NOMO-1 treated with dmso at 0.1 percent for 144 hours (cell line): ENCODE data around the gene ARHGEF4.

Source experiments
- DNase-seq: peaks from one replicate; lab custom pipeline; 2025; ENCODE audit not compliant: unreplicated experiment; lab: John Stamatoyannopoulos, UW

ARHGEF4 gene

DNA sequence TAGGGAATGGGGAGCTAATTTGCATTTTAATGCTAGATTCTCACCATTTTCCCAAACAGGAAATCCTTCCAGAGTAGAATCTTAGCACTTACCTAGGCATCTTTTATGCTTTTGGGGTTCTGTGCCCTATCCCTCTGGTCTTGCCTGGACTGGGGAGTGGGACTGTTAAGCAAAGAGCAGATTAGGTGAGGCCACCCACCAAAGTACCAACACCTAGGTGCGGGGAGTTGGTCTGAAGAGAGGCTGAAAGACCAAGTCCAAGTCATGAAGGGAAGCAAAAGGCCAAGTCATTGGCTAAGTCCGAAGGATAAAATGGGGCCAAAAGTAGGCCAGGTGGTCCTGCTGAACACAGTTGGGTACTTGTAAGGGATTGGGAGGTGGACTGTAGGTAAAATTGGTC lies 169.8 kb downstream of the ARHGEF4 start:
- no peak for DNase-seq

DNA sequence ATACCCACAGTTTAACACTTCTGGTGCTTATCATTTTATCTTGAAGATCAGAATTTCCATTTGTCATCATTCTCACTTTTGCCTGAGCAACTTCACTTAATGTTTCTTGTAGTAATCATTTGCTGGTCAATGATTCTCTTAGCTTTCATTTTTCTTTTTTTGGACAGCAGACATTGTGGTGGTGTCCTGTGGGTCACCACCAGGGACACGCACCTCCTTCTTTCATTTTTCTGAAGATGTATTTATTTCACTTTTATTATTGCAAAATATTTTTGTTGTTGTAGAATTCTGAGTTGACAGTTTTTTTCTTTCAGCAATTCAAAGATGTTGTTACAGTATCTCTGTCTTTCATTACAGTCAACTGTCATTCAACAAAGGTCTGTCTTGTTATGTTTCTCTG lies 172.3 kb downstream of the ARHGEF4 start:
- no peak for DNase-seq

DNA sequence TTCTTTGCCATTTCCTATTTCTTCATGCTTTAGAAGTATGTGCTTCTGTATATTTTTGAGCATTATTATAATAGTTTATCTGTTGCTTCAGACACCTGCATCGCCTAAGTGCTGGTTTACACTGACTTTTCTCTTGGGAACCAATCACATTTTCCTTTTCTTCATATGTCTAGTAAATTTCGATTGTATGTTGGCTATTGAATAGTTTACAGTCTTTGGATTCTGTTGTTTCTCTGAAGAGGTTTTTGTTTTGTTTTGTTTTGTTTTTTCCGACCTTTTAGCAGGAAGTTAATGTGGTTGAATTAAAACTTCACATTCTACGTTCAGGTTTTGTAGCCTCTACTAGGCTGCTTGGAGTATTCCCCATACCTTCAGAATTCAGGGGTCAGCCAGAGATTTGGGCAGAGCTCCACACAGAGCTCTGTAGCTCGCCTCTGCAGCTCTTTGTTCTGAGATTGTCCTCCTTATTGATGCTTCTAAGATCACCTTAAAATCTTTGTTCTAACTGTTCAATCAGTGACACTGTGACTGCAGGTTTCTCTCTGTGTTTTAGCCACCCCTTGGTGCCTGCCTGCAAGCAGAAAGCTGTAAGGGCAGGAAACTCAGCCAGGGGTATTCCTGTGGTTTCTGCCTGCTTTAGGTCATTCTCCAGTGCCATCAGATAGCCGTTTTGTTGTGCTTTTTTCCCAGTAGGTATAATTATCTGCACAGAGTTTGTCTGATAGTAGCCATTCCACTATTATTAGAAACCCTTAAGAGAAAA lies 173.2 kb downstream of the ARHGEF4 start:
- no peak for DNase-seq

DNA sequence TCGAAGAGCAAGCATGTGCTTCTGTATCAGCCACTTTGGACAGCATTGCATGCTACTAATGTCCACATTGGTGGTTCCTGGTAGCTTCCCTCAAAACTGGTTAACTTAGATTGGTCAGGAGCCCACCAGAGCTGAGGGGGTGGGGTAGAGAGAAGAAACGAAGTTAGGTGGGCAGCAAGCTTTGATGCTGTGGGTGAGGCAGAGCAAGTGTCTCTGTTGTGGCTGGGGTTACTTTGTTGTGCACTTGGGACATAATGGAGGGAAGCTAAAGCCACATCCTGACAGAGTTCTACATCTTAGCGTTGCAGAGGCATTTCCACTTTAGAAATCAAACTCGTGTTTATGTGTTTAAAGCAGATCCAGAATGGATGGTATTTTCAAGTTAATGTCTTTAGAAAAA lies 173.9 kb downstream of the ARHGEF4 start:
- no peak for DNase-seq

DNA sequence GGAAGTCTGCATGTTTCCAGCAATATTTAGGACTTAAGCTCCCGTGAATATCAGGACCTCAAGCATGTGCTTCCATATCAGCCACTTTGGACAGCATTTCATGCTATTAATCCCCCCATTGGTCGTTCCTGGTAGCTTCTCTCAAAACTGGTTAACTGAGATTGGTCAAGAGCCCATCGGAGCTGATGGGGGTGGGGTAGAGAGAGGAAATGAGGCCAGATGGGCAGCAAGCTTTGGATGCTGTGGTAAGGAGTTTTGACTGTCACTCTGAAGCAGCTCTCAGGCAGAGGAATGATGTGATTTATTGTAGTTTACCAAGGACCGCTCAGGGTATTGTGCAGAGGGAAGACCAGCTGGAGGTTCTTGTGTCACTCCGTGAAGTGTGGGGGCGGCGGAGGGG lies 174.8 kb downstream of the ARHGEF4 start:
- no peak for DNase-seq

DNA sequence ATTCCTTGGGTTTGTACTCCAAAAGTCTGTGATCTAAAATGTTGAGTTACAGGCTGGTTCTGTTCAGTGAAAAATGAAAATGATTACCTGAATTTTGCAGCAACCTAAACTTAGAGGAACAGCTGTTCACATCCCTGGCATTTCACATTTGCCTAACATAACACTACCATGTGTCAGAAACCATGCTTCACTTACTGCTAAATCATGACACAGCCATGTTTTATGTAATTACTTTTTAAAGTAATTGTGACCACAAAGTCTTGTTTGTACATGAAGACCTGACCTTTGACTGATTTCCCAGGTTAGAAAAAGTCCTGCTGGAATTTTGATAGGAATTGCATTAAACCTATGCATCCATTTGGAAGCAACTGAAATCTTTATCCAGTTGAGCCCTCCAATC lies 177.4 kb downstream of the ARHGEF4 start:
- DNase-seq: no peak

DNA sequence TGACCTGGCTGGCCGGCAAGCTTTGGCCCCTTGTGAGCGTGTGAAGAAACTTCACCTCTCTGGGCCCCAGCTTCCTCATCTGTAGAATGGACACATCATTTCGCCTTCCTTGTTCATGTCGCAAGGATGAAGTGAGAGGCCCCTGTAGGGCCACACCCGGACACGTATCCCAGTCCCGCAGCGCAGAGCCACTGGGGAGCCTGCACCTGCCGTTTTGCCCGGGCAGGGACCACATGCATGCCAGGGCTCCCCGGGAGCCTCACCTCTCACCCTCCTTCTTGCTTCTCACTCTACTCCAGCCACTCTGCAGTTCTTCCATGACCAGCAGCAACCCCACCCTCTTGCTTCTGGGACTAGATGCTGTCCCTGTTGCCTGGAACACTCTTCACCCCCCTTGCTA lies 179.1 kb downstream of the ARHGEF4 start:
- no peak for DNase-seq

DNA sequence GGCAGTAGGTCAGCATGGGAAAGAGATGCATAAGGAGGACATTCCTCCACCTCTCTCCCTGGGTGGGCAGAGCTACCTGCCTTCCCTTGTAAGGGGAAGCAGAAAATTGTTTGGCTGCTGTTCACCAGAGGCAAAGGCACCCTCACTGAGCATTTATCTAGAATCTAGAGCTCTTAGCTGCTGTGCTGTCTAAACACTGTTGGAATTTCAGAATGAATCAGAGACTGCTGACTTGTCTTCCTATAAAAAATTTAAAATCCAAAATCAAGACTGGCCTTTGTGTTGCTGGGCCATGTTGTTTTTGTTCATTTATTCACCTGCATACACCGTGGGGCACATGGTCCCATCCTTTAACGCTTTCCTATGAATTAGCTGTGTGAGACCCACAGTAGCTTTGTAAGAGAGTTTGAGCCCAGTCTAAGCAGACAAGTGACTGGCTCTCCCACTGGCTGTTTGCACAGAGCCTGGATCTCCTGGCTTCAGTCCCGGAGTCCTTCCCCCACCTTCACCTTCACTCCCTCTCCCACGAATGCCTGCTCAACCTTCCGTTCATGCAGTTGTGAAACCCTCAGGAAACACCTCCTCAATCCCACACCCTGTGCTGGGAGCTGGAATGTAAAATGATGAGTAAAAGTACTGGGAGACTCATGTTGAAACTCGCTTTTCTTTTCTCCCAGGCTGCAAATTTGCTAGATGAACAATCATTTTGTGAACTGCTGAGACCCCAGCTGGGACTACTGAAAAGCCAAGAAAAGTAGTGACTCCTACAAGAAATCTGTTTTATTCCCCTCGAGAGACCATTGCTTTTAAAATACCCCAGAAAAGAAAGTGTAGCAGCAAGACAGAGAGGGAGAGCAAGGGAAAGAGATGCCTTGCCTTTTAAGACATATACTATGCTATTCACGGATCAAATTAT lies 180.4 kb downstream of the ARHGEF4 start:
- DNase-seq: no peak

DNA sequence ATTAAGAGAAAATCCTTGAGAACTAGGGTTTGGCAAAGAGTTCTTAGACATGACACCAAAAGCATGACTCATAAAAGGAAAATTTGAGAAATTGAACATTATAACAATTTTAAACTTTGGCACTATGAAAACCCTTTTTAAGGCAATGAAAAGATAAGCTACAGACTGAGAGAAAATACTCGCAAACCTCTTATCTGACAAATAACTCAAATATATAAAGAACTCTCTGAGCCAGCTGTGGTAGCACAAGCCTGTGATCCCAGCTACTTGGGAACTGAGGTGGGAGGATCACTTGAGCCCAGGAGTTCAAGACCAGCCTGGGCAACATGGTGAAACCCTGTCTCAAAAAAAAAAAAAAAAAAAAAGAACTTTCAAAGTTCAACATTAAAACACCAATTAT lies 186.0 kb downstream of the ARHGEF4 start:
- no peak for DNase-seq

DNA sequence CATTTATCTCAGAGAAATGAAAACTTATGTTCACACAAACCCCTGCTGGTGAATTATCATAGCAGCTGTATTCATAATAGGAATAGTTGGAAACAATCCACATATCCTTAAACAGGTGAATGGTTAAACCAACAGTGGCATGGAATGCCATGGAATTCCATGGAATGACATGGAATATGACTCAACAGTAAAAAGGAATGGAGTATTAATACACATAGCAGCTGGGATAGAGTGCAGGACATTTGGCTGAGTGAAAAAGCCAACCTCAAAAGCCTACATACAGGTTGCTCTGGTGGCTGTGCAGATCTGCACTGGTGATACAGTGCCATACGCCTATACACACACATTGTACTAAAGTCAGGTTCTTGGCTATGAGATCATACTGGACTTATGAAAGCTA lies 187.0 kb downstream of the ARHGEF4 start:
- no peak for DNase-seq

DNA sequence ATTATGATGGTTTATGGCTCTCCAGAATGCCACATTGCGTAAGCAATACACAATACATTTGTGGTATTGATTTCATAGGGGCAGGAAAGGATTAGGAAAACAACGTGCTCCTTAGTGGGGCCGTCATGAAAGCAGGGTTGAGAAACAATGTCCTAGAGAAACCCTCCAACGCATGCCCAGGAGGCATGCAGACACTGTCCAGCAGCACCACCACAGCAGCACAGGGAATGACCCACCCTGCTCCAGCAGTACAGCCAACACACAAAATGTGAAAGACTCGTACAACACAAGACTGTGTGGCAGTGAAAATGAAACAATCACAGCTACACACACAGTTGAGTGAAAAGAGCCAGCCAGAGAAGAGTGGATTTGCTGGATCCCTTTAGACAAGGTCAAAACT lies 190.2 kb downstream of the ARHGEF4 start:
- no peak for DNase-seq

DNA sequence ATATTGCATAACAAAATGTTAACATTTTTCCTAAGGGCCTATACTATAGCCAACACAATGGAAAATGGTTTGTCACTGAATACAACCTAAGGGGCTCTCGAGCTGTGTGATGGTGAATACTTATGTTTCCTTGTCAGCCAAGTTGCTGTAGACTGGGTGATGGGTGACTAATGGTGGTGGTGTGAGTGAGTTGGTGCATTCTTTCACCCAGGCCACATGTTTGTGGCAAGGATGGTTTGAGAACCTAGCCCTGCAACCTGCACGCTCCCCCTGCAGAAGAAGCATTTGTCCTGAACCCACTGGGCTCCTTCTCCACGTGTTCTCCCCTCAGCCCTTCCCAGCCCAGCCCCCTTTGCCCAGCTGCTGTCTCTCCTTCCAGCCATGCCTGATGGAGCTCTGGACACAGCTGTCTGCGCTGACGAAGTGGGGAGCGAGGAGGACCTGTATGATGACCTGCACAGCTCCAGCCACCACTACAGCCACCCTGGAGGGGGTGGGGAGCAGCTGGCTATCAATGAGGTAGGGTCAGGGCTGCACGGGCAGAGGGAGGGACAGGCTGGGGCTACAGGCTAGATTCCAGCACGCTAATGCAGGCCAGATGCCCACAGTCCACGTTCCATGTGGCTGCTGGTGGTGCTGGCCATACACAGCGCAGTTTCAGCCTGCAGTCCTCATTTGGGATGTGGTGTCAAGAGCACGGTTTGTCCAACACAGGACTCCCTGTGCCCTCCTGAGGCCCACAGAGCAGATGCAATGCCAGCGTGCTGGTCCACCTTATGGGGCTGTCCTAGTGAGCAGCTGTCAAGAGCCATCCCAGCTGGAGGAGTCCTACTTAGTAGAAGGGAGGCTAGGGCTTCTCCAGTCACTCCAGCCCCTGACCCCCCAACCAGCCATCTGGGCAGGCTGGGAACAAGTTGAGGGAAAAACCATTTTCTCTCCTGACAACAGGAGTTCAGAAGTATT lies 191.1 kb downstream of the ARHGEF4 start:
- DNase-seq: no peak

DNA sequence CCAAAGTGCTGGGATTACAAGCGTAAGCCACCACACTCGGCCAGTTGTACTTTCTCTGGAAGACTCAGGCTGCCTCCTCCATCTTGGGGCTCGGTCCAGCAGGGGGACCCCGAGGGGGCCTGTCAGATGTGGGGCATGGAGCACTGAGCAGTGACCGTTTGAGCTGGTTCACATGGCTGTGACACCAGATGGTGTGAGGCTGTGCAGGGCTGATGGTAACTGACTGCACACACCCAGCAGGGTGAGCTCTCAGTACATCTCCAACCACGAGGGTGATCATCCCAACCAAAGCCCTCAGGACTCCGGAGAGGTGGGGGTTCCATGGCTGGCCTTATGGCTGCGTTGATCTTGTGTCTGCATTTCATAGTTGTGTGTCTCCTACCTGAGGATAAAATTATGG lies 193.1 kb downstream of the ARHGEF4 start:
- no peak for DNase-seq

DNA sequence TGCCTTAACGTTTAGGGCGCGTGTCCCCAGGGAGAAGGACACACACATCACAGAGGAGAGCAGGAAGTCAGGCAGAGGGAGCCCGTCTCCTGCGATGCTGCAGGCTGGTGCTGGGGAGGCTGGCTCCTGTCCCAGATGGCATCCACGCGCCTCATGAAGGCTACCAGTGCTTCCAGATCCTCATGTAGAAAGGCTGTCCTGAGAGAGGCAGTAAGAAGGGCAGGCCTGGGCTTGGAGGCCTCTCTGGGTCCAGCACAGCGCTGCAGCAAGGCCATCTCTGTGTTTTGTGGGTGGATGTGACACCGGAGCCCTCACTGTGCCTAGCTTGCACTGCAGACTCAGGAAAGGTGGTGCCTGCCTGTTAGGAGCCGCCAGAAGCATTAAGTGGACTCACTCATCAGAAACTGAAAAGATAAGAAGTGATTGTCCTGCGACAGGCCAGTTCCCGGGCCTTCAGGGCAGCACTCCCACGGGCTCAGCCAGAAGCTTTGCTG lies 193.8 kb downstream of the ARHGEF4 start:
- DNase-seq: no peak

DNA sequence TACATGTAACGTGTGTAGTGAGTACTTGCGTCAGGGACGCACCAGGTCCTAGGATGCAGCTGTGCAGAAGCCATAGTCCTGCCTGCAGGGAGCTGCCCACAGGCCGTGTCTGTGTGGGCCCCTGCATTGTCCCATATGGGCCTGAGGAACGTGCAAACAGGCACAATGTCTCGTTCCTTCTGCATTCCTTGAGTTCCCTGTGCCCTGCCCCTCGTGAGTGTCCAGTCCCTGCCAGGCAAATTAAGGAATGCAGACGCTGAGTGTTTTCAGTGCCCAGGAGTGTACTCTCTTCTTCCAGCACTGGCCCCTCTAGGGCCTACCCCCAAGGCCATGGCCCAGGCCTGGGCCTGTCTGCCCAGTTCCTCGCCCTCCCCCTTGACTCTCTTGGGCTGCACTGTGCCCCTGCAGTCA lies 194.7 kb downstream of the ARHGEF4 start:
- no peak for DNase-seq

DNA sequence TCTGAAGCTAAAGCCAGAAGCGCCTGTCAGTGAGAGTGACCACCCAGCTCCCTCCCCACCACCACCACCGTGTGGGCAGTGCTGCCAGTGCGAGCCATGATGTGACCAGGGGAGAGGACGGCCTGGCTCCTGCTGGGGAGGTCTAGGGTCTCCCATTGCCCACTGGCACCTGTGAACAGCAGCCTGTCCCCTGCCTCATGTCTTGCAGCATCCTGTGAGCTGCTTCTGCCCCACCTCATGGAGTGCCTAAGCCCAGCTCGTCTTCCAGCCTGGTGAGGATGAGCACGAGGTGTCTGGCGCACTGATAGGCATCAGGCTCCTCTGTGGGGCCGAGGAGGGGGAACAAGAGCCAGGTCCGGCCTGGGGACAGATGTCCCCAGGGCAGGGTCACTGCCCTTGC lies 195.2 kb downstream of the ARHGEF4 start:
- no peak for DNase-seq

DNA sequence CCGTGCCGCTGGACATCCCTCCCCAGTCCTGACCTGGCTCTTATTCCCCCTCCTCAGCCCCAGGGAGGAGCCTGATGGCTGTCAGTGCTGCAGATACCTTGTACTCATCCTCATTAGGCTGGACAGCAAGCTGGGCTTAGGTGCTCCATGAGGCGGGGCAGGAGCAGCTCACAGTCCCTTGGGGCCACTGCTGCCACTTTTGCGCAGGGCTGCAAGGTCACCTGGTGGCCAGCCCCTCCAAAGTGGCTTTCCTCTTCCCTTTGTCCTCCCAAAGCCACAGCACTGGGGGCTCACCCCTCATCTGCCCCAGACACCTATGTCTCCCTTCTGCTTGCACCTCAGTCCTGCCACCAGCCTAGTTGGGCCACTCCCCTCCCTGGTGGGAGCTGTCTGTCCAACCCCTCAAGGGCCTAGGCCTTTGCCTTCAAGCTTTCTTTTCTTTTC lies 195.7 kb downstream of the ARHGEF4 start:
- DNase-seq: no peak

DNA sequence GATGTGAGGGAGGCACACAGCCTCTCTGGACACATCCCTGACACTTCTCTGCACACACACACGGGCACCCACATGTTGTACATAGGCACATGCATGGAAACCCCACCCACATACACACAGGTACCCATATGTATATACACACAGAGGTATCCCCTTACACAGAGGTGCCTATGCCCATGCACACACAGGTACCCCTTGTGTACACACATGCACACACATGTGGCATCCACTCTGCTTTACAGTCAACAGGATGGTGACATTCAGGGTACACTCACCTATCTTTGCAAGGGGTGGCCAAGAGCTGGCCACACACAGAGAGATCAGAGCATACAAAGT lies 197.0 kb downstream of the ARHGEF4 start:
- no peak for DNase-seq

DNA sequence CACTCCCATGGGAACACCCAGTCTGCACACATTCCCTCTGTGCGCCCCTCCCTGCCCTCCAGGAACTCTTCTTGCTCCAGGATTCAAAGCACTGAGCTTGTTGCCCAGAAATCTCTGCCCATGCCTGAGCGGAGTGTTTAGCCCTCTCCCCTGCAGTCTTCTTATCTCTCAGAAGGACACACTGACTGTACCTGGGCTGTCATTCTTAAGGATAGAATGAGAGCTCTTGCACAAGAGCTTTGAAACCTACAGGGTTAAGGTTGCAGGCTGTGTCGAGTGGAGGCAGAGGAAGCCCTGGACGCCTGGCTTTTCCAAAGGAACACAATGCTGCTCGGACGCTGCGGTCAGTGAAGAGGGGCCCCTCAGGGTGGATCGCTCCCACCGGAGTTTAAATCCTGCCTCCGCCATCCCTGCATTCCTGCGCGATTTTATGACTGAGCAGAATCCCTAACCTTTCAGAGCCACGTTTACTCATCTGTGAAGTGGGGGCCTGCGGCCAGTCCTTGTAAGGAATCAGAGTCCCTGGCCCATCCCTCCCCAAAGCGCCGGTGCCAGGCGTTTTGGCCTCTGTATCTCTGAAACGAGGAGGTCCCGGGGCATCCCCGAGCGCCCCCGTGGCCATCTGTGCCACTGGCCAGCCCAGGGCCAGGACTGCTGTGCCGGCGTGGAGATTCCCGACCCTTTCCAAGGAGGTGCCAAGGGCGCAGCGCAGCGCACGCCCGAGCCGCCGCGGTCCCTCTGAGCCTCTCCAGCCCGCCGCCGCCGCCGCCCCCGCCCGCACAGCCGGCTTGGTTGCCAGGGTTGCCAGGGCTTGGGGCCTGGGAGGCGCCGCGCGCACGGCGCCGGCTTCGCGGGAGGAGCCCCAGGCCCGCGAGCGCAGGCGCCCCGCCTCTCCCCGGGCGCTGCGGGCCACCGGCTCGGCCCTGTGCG lies 197.7 kb downstream of the ARHGEF4 start:
- DNase-seq: no peak
